ENCODE measurements around the gene RCE1.

The RCE1 gene

DNA sequence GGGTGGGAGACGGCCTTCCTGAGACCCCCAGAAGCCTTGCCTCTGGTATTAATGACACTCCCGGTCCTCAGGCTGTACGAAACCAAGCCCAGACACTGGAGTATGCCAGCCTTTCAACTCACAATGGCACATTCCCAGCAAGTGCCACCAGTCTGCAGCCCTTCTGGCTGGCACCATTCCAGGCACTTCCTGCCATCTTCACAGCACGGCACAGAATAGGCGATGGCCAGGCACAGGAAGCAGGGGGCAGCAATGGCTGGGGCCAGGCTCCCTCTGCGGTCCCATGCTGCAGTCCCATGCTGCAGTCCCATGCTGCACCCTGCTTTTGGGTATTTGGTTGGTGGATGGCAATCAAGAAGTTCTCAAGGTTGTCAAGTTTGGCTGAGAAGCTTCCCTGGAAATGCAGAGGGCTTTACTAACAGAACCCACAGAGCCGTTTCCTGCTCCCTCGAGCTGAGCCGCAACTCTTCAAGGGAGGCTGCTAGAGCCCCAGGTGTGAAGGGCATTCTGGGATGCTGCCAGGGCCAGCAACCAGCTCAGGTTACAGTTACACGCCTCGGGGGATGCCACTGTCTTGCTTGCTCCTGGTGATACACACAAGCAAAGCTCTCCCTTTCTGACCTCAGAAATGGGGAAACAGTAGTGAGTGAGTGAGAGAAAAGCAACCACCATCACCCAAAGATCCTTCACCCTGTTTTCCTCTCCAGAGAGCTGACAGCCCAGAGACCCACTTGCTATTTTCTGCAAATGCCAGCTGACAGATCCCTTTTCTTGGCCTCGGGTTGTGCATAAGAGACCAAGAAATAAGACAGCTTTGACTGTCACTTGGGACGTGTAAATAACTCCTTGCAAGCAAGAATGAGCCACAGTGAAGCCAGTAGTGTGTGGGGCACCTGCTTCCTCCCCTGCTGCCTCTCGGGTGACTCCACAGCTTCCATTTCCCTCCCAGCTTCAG lies 37.5 kb downstream of the RCE1 start:
- TF ChIP-seq, protein P1, sequence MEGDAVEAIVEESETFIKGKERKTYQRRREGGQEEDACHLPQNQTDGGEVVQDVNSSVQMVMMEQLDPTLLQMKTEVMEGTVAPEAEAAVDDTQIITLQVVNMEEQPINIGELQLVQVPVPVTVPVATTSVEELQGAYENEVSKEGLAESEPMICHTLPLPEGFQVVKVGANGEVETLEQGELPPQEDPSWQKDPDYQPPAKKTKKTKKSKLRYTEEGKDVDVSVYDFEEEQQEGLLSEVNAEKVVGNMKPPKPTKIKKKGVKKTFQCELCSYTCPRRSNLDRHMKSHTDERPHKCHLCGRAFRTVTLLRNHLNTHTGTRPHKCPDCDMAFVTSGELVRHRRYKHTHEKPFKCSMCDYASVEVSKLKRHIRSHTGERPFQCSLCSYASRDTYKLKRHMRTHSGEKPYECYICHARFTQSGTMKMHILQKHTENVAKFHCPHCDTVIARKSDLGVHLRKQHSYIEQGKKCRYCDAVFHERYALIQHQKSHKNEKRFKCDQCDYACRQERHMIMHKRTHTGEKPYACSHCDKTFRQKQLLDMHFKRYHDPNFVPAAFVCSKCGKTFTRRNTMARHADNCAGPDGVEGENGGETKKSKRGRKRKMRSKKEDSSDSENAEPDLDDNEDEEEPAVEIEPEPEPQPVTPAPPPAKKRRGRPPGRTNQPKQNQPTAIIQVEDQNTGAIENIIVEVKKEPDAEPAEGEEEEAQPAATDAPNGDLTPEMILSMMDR (IDR thresholded peaks at IDR 0.05; ENCODE audit: low read depth, low read length), result no peak

DNA sequence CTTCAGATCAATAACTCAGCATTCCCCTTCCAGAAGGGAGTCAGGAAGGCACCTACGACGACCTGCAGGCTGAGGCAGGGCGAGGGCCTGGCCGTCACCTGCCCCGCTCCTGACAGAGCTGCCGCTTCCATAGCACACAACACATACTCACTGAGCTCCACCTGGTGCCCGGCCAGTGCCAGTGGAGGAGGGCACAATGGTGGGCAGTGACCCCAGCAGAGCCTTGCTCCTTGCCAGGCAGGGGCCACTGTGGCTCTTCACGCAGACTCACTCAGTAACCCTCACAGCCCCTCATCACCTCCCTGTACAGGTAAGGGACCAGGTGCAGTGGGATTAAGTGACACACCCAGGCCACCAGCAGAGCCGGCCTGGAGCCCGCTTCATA lies 38.2 kb downstream of the RCE1 start:
- H3K4me3 ChIP-seq (ENCODE audit: low read depth, low read length), result no peak overlapping the region
- TF ChIP-seq, protein P1 (IDR thresholded peaks at IDR 0.05; ENCODE audit: low read depth, low read length), result no peak

More for the DNA sequence above, 37.5 kb downstream of the RCE1 start:
- H3K4me3 ChIP-seq (ENCODE audit: low read depth, low read length), result no peak overlapping the region

DNA sequence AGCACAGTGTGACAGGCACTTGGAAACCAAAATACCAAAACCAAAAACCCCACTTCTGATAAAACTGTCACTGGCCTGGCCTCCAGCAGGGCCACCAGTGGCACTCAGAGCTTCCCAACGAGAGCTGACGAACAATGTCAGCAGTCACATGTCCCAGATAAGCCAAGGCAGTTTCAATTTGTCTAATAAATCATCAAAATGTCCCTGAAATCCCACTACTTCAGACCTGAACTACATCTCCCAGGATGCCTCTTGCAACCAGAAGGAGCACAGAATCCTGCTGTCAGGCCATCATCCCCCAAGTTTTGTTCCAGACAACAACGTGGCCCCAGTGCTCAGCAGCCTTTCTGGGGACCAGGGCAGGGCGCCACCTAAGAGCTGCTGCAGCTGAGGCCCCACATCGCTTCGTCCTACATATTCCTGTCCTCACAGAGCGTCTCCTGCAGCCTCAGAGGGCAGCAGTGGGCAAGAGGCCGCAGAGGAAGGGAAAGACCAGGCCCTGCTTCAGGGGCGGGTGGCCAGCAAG lies 38.7 kb downstream of the RCE1 start:
- H3K4me3 ChIP-seq (ENCODE audit: low read depth, low read length), result no peak overlapping the region
- TF ChIP-seq, protein P1 (IDR thresholded peaks at IDR 0.05; ENCODE audit: low read depth, low read length), result no peak

DNA sequence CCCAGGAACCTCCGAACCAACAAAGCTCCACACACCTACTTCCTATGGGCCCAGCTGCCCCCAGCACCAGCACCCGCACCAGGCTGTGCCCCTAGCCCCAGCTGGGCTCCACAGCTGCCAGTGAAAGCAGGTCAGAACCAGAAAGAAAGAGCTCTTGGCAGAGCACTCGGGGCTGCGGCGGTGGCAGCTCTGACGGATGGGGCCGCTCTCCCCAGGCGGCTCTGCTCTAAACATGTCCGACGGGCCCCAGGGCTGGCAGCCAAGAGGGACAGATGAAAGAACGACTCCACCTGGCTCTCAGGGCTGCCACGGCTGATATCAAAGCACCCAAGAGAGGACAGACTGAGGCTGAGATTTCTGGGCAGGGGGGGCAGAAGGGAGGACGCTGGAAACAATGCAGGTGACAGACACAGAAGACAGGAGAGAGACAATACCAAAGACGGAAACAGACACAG lies 39.3 kb downstream of the RCE1 start:
- H3K4me3 ChIP-seq (ENCODE audit: low read depth, low read length), result no peak overlapping the region
- TF ChIP-seq, protein P1 (IDR thresholded peaks at IDR 0.05; ENCODE audit: low read depth, low read length), result no peak

DNA sequence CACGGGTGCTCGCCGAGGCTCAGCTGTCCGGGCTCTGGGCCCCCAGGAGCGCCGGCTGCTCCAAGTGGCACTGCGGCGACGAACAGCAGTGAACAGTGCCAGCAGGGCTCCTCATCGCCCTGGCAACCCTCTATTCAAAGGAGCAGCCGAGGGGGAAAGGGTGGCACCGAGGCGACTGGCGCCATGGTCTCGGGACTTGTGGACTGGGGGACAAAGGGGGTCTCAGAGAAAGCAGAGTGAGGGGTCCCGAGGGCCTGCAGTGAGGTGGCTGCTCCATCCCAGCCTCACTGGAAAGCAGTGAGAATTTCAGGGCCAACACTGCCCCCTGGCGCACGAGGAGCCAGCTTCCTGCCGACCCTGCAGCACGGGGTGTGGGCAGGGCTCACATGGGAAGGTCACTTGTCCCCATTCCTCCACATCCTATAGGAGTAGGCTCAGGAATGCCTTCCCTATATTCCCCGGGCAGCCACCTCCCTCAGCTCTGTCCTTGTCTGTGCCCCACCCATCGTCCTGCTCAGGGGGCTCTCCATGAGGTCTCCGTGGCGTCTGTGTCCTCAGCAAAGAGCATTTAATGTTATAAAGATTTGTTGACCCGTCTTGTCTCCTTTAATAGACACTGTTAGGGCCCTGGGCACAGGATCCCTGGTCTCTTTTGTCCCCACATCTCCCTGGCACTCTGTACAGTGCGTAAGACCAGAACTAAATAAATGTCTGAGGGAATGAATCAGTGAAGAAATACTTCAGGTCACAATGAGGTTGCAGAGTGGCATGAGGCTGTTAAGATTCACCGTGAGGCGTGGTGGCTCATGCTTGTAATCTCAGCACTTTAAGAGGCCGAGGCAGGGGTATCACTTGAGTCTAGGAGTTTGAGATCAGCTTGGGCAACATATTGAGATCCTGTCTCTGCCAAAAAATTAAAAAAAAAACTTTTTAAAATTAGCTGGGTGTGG lies 40.0 kb downstream of the RCE1 start:
- TF ChIP-seq, protein P1 (IDR thresholded peaks at IDR 0.05; ENCODE audit: low read depth, low read length), result peak; percentile 59
- no peak overlapping the region for H3K4me3 ChIP-seq (ENCODE audit: low read depth, low read length)

DNA sequence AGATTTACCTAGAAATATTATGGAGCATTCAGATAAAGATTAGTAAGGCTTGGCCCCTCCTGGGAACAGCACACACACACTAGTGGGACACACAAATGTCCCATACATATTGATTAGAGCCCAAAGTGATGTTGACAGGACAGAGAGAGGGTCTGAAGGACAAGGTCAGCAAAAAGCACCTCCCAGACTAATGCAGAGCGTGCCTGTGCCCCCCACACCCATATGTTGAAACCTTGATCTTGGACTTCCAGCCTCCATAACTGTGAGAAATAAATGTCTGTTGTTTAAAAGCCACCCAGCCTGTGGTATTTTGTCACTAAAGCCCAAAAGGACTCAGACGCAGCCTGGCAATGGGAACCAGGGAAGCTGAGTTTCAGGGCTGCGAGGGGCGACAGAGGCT lies 41.2 kb downstream of the RCE1 start:
- no peak overlapping the region for H3K4me3 ChIP-seq (ENCODE audit: low read depth, low read length)
- TF ChIP-seq, protein P1 (IDR thresholded peaks at IDR 0.05; ENCODE audit: low read depth, low read length), result no peak

Data from WI38 (cell line).